DMS114 treated with DMSO at 0.1 percent for 48 hours (cell line): ENCODE measurements around the gene ALDH9A1.
"Not testable (repeated sequence)": the region's sequence is repeated elsewhere in the genome, so short reads cannot be mapped to it uniquely, and the experiment has no call there.

Source experiments
- DNase-seq: peaks from one replicate; lab custom pipeline; 2025; ENCODE audit not compliant: unreplicated experiment; lab: John Stamatoyannopoulos, UW

The ALDH9A1 gene

DNA sequence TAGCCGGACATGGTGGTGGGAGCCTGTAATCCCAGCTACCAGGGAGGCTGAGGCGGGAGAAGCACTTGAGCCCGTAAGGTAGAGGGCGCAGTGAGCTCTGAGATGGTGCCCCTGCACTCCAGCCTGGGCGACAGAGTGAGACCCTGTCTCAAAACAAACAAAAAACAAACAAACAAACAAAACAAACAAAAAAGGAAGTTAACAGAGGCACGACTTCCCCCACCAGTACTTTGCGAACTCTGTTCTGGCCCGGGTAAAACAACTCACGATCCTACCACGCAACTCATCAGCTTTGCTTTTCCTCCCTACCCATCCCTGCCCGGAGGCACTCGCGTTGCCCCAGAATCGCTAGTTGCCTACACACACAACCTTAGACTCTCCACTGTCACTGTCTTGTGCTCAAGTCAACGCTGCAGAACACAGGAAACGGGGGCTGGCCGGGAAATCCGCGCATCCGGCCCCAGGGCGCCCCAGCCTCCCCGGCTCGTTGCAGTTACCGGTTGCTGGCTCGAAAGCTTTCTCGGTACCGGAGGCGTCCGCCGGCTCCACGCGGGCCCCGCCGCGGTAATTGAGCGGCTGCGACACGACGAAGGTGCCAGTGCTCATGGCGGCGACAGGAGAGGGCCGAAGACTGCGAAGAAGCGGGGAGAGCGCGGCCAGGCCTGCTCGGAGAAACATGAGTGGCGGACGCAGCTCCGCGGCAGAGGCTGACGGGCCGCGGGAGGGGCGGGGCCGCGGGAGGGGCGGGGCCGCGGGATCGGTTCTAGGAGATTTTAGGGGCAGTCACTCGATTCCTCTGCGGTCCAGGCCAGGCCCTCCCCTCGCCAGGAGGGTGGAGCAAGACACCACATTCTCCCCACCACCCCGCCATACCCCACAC lies at the start of gene ALDH9A1:
Gene ALDH9A1, minus strand, starts transcription at position 682 of the 880 bp plus-strand sequence. Its CDS starts 4 bp downstream, at position 678.
- DNase-seq: peak; percentile 92

DNA sequence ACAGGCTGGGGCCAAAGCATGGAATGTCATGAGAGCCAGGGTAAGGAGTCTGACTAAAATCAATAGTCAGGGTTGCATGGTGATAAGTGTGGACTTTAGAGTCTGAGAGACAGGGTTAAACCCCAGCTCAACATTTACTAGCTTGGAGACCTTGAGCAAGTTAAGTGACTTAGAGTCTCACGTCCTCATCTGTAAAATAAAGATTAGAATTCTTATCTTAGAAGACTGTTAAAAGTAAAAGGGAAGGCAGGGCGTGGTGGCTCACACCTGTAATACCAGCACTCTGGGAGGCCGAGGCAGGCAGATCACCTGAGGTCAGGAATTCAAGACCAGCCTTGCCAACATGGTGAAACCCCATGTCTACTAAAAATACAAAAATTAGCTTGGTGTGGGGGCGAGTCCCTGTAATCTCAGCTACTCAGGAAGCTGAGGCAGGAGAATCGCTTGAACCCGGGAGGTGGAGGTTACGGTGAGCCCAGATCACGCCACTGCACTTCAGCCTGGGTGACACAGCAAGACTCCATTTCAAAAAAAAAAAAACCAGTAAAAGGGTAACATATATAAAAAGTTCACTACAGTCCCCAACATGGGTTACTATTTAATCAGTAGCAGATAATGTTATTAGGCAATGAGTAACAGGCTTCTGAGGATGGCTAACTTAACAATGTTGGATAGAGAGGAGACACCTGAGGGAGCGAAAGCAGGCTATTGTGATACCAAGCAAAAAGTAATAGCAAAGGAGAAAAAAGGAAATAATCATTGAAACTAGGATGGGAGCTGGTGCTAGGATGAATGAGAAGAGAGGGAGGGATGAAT lies 49.5 kb upstream of the ALDH9A1 start:
- DNase-seq: no peak

DNA sequence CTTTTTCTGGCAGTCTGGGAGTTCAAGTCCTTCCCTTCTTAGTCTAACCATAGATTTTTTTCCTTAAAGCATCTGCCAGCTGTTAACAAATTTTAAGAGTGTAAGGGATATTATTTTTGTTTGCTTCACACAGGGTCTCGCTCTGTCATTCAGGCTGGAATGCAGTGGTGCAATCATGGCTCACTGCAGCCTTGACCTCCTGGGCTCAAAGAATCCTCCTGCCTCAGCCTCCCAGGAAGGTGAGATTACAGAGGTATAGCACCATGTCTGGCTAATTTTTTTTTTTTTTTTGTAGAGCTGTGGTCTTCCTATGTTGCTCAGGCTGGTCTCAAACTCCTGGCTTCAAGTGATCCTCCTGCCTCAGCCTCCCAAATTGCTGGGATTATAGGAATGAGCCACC lies 46.6 kb upstream of the ALDH9A1 start:
- DNase-seq: not testable (repeated sequence)

DNA sequence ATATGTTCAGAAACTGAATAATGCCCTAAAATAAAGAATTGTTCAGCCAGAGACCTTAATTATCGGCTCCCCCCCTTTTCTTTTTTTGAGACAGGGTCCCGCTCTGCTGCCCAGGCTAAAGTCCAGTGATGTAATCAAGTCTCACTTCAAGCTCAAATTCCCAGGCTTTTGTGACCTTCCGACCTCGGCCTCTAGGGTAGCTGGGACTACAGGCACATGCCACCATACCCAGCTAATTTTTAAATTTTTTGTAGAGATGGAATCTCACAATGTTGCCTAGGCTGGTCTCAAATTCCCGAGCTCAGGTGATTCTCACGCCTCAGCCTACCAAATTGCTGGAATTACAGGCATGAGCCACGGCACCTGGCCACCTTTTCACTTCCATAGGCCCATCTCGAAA lies 43.8 kb upstream of the ALDH9A1 start:
- DNase-seq: no peak

DNA sequence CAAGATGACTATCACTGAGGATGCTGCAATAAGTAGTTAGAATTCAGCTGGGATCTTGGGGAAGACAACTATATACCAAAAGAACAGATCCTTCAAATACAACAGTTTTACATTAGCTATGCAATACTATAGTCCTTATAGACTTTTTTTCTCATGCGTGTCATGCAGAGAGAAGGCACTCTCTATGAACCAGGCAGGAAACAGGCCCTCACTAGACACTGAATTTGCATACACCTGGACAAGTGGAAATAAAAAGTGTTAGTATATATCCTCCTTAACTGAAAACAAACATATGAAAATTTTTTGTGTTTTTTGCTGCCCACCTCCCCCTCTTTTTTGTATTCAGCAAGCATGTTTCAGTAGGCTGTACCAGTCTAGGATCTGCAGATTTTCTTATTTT lies 40.4 kb upstream of the ALDH9A1 start:
- no peak for DNase-seq

DNA sequence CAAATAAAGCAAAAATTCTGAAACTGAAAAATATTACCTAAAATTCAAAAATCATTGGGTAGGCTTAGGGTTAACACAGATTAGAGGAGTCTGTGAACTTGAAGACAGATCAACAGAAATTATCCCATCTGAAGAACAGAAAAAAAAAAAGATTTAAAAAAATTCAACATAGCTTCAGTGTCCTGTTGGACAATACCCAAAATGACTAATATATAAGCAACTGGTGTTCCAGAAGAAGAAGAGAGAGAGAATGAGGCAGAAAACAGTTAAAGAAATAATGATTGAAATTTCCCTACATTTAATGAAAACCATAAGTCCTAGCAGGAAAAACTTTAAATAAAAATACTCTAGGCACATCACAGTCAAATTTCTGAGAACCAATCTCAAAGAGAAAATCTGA lies 38.8 kb upstream of the ALDH9A1 start:
- no peak for DNase-seq

DNA sequence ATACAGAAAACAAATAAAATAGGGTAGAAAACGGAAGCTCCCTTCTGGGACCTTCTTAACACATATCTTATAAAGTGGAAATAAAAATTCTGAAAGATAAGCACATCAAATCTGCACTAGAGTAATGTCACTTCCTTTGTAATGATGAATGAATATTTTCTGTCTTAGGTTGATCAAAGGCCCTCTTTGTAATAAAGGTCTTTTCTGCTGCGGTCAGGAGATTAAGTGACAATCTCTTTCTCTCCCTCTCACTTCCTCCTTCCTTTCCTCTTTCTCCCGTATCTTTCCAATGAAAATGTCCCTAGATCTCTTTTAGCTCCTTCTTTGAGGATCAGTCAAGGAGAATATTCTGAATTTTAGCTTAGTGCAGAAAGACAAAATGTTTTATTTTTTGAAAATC lies 36.5 kb upstream of the ALDH9A1 start:
- no peak for DNase-seq

DNA sequence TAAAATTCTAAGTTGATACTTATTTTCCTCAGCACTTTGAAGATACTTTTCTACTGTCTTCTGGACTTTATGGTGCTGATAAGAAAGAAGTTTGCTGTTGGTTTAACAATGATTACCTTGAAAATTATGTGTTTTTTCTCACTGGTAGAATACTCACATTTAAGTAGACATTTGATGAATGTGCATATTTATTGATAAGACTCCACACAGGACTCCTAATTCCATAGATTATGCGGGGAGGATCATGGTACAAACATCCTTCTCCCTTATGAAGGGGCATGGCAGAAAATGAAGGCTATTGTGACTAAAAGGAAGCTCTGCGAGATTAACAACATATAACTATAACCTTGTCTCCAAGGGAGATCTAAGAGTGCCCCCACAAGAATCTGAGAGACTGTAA lies 28.5 kb upstream of the ALDH9A1 start:
- DNase-seq: no peak

DNA sequence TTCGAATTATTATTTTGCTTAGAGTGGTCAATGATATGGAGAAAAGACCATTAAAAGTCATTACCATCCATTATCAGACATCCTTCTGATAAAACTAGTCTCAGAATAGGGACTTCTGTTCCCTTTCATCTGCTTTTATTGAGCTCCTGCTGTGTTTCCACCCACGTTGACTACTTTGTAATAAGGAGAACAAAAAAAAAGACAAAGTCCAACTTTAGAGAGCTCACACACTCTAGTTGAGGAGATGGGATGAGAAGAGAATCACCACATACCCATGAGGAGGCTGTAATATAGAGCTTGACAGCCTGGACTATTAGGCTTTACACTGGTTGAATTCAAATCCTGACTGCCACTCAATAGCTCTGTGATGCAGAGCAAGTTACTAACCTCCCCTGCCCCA lies 27.8 kb upstream of the ALDH9A1 start:
- DNase-seq: no peak

DNA sequence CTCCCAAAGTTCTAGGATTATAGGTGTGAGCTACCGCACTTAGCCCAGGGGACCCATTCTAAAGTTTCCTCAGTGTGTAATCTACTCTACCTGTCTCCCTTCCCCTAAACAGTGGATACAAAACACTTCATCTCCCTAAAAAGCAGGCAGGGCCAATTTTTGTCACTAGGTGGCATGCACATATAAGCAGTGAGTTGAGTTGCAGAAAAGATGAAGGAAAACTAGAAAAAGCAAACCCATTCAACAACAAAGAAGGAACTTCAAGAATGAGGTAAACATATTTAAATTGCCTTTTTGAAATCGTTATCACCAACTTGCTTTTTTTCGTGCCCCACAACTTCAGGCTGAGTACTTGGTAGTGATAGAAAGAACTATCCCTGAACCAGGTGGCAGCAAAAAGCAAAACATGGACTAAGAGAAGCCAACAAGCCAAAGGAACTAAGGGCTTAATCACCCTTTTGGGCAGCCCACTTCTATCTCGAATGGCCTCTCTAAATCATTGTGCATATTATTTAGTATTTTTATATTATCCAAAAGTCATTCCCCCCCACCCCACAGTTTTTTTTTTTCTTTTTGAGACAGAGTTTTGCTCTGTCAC lies 19.7 kb upstream of the ALDH9A1 start:
- DNase-seq: peak; percentile 65

DNA sequence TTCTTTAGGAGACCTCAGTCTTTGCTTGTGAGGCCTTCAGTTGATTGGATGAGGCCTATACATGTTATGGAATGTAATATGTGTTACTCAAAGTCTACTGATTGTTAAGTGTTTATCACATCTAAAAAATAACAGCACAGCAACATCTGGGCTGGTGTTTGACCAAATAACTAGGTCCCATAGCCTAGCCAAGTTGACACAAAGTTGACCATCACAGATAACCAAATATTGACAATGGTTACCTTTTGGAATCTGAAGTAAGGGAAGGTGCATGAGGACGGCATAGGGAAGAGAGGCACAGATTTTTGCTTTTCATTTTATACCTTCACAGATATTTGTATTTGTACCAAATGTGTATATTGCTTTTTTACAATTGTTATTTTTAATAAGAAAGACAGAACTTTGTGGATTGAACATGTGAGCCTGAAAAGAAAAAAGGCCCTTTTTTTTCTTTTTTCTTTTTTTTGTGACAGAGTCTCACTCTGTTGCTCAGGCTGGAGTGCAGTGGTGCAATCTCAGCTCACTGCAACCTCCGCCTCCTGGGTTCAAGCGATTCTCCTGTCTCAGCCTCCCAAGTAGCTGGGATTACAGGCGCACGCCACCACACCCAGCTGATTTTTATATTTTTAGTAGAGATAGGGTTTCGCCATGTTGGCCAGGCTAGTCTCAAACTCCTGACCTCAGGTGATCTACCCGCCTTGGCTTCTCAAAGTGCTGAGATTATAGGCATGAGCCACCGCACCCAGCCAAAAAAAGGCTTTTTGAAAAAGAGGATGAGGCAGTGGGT lies 18.1 kb upstream of the ALDH9A1 start:
- DNase-seq: not testable (repeated sequence)

DNA sequence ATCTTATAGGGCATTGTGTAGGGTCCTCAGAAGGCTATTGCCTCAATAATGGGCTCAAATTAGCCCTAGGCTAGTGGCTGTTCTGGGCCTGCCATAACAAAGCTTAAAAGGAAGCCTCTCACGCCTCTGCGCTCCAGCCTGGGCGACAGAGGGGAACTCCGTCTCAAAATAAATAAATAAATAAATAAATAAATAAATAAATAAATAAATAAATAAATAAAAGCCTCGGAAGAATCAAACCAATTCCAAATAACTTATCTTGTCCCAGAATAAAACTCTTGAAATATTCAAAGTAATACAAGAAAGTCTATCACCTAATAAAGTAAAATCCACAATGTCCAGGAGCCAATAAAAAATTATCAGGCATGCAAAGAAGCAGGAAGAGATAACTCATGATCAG lies 14.4 kb upstream of the ALDH9A1 start:
- no peak for DNase-seq

DNA sequence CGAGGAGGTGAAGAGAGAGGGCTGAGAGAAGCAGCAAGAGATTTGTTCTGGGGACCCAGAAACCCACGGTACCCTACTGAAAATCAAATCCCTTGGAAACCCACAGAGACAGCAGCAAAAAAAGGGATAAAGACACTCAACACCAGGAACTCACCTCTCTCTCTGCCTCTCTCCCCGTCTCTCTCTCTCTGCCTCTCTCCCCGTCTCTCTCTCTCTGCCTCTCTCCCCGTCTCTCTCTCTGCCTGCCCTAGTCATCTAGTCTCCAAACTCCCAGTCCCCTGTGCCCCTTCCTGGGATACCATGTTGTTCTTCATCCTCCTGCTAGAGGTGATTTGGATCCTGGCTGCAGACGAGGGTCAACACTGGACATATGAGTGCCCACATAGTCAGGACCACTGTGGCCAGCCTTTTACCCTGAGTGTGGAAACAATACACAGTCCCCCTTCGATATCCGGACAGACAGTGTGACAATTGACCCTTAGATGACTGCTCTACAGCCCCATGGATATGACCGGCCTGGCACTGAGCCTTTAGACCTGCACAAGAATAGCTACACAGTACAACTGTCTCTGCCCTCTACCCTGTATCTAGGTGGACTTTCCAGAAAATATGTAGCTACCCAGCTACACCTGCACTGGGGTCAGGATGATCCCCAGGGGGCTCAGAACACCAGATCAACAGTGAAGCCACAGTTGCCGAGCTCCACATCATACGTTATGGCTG lies 9.8 kb upstream of the ALDH9A1 start:
- no peak for DNase-seq

DNA sequence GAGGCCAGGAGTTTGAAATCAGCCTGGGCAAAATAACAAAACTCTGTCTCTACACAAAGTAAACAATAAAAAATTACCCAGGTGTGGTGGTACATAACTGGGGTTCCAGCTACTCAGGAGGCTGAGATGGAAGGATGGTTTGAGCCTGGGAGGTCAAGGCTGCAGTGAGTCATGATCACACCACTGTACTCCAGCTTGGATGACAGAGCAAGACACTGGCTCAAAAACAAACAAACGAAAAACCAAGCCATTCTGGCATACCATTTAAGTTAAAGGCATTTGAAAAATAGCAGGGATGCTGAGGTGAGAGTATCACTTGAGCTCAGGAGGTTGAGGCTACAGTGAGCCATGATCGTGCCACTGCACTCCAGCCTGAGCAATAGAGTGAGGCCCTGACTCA lies 5.3 kb upstream of the ALDH9A1 start:
- DNase-seq: no peak

DNA sequence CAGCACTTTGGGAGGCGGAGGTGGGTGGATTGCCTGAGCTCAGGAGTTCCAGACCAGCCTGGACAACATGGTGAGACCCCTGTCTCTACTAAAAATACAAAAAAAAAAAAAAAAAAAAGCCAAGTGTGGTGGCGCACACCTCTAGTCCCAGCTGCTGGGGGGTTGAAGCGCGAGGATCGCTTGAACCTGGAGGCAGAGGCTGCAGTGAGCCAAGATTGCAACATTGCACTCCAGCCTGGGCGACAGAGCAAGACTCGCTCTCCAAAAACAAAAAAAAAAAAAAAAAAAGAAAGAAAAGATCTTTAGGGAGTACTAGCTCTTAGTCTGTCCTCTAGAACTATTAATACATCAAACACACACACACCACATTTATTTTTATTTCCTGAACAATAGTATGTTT lies 3.6 kb upstream of the ALDH9A1 start:
- not testable (repeated sequence) for DNase-seq

DNA sequence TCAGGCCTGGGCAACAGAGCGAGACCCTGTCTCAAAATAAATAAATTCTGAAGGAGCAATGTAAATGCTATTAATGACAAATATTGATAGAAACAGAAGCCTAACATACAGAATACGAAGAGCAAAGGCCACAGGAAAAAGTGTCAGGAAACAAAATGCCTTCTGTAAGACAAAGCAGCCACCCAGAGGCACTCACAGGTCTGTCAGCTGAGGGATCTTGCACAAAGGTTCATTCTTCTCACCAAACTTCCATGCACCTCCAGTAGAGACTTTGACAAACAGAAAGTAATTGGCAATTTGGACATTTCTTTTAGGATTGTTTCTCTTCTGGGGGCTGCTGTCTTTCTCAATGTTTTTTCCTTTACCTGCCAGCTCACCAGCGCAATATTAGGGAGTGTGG lies 1.2 kb upstream of the ALDH9A1 start:
- DNase-seq: no peak

DNA sequence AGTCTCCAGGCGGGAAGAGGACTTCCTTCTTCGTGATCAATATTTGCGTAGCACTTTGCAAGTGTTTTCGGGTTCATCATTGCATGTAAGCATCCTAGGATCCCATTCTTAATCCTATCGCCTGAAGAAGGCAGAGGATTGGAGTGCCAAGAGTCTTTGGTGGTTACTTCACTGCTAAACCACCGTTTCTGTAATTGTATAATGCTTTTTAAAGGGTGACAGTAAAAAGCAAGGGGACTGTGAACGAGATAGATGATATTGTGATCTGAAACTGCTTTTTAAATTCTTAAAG lies 345 bp upstream of the ALDH9A1 start:
- DNase-seq: no peak

DNA sequence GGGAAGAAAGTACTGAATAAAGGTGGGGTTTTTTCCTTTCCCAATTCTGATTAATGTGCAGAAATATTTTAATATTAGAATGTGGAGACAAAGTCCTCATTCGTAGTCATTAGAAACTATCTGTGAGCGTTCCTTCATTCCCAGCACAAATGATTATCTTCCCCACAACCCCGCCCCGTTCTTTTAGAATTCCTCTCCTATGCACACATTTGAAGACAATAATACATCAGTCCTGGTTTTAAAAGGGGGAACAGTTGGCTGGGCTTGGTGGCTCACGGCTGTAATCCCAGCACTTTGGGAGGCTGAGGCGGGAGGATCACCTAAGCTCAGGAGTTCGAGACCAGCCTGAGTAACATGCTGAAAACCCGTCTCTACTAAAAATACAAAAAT lies 876 bp downstream of the ALDH9A1 start:
- no peak for DNase-seq

DNA sequence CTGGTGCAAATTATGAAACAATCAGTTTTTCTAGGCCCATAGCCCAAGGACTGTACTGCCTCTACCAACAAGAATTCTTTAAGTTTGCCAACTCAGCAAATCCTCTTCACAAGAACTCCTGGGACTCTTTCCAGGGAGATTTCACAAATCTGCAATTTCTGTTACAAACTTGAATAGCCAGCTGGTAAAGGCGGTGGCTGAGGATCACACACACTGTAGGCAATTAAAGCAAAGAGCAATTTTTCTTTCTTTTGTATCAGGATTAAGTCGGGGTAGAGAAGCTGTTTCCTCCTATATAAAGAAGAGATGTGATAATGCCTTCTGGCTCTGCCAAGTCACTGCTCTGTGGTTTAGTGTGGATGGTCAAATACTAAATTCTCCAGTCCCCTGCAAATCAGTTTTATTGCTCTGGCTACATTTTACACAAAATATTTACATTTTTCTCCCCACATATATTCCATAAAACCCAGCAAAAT lies 1.7 kb downstream of the ALDH9A1 start:
- DNase-seq: no peak

DNA sequence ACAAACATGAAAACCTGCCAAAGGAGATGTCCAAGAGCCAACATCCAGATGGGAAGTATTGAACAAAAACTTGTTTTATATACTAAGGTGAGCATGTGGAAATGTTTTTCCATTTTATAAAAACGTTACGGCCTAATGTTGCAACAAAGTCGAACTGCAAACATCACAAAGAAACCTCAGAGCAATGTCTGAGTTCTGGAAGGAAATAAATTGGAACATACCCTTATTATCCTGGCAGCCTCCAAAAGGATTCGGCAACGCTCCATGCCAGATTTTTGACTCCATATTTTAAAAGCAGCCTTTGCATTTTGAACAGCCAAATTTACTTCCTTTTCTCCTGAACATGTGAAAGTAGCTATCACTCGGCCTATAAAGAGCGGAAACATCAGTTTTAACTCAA lies 3.3 kb downstream of the ALDH9A1 start:
- no peak for DNase-seq
